IMR-90 (cell line): ENCODE data around the gene TMC3. TPM values are rescaled to one million over a fixed set of nuclear protein-coding genes. Genes with fewer than 3 reads are reported as not detected.
A peak's percentile ranks its signal among the peaks of the same experiment; 100 is the strongest.

Experiments
- ATAC-seq: fragments of 200-7000 bp; cut with Tn5 transposase; 2 replicates; pipeline ENCODE4 v1.9.1; 2020; ENCODE audit warnings: low read depth, mild to moderate bottlenecking, moderate library complexity
- BruUV-seq: library from RNA; stranded (reverse); fragments of 400-500 nt; replicated peaks from 2 replicates; lab custom pipeline; 2021; lab: Mats Ljungman, UMichigan
- CTCF ChIA-PET: fragments of 300-600 bp; formaldehyde crosslinking; extraction: SDS; loops from one replicate; lab custom pipeline; 2021; ENCODE audit warnings: antibody characterized with exemption; lab: Yijun Ruan, JAX
- POLR2A ChIA-PET: fragments of 300-600 bp; sonication (Branson Sonifier 250); formaldehyde crosslinking; loops from one replicate; lab custom pipeline; 2022; ENCODE audit warnings: antibody characterized with exemption; ENCODE audit not compliant: unreplicated experiment; lab: Charles Lee
- DNase-seq: peaks from one replicate; pipeline ENCODE4 v3.0.0; 2013
- H2AFZ ChIP-seq: replicated peaks from 2 replicates; pipeline ENCODE3; 2013; ENCODE audit warnings: low read length, mild to moderate bottlenecking; ENCODE audit not compliant: poor library complexity
- H2AK5ac ChIP-seq: 2 replicates; pipeline ENCODE4 v1.6.1; 2013; ENCODE audit warnings: low read depth, low read length, inconsistent platforms
- H2AK9ac ChIP-seq: replicated peaks from 2 replicates; pipeline ENCODE3; 2013; ENCODE audit warnings: mild to moderate bottlenecking, low read depth, low read length, moderate library complexity; ENCODE audit not compliant: poor library complexity
- H2BK120ac ChIP-seq: 2 replicates; pipeline ENCODE4 v1.6.1; 2013; ENCODE audit warnings: low read depth, low read length, inconsistent platforms
- H2BK15ac ChIP-seq: 3 replicates; pipeline ENCODE4 v1.6.1; 2013; ENCODE audit warnings: low read depth, low read length, inconsistent platforms
- H2BK20ac ChIP-seq: 2 replicates; pipeline ENCODE4 v1.6.1; 2013; ENCODE audit warnings: low read depth, mild to moderate bottlenecking, inconsistent platforms, low read length, moderate library complexity
- H2BK5ac ChIP-seq: 2 replicates; pipeline ENCODE4 v1.6.1; 2013; ENCODE audit warnings: mild to moderate bottlenecking, low read depth, low read length, inconsistent platforms; ENCODE audit not compliant: poor library complexity, severe bottlenecking
- H3K14ac ChIP-seq: replicated peaks from 2 replicates; pipeline ENCODE4 v1.6.1; 2013; ENCODE audit warnings: low read depth, low read length, inconsistent platforms
- H3K18ac ChIP-seq: 2 replicates; pipeline ENCODE4 v1.6.1; 2013; ENCODE audit warnings: low read depth, low read length, control low read depth
- H3K23ac ChIP-seq: 2 replicates; pipeline ENCODE4 v1.6.1; 2013; ENCODE audit warnings: low read depth, low read length, inconsistent platforms
- H3K27ac ChIP-seq: 2 replicates; pipeline ENCODE4 v1.5.1; 2013; ENCODE audit warnings: mild to moderate bottlenecking, control low read depth, low read length; ENCODE audit not compliant: insufficient read depth
- H3K27me3 ChIP-seq: 2 replicates; pipeline ENCODE4 v1.6.1; 2013; ENCODE audit warnings: low read length; ENCODE audit not compliant: control insufficient read depth, insufficient read depth
- H3K36me3 ChIP-seq: 2 replicates; pipeline ENCODE4 v1.6.1; 2013; ENCODE audit warnings: low read length, mixed read lengths; ENCODE audit not compliant: control insufficient read depth, insufficient read depth
- H3K4ac ChIP-seq: 2 replicates; pipeline ENCODE4 v1.6.1; 2013; ENCODE audit warnings: low read depth, low read length, inconsistent platforms
- H3K4me1 ChIP-seq: 2 replicates; pipeline ENCODE4 v1.6.1; 2013; ENCODE audit warnings: low read length, mixed read lengths; ENCODE audit not compliant: control insufficient read depth, insufficient read depth
- H3K4me2 ChIP-seq: 2 replicates; pipeline ENCODE4 v1.6.1; 2013; ENCODE audit warnings: low read depth, mild to moderate bottlenecking, control low read depth, low read length, moderate library complexity
- H3K4me3 ChIP-seq: 2 replicates; pipeline ENCODE4 v1.5.1; 2013; ENCODE audit warnings: low read depth, mild to moderate bottlenecking, control low read depth, low read length, moderate library complexity; ENCODE audit not compliant: insufficient read depth
- H3K56ac ChIP-seq: 2 replicates; pipeline ENCODE4 v1.6.1; 2013; ENCODE audit warnings: low read length, inconsistent platforms; ENCODE audit not compliant: insufficient read depth; ENCODE audit errors: extremely low read depth
- H3K79me1 ChIP-seq, 2 experiments: 2 replicates each; pipeline ENCODE4 v1.6.1; 2013; ENCODE audit warnings: low read length in 2 of 2, inconsistent platforms in 1 of 2, low read depth in 1 of 2
- H3K9ac ChIP-seq: 2 replicates; pipeline ENCODE4 v1.6.1; 2013; ENCODE audit warnings: low read depth, low read length, control low read depth
- H3K9me1 ChIP-seq: 2 replicates; pipeline ENCODE4 v1.6.1; 2013; ENCODE audit warnings: low read length, inconsistent platforms; ENCODE audit not compliant: insufficient read depth
- H3K9me3 ChIP-seq: 2 replicates; pipeline ENCODE4 v1.6.1; 2013; ENCODE audit warnings: low read length; ENCODE audit not compliant: control insufficient read depth, insufficient read depth
- H4K20me1 ChIP-seq: 2 replicates; pipeline ENCODE4 v1.6.1; 2013; ENCODE audit warnings: low read length, inconsistent platforms; ENCODE audit not compliant: insufficient read depth
- H4K5ac ChIP-seq: 2 replicates; pipeline ENCODE4 v1.6.1; 2013; ENCODE audit warnings: mild to moderate bottlenecking, low read depth, low read length, control low read depth
- H4K8ac ChIP-seq, 2 experiments: 2 replicates each; pipeline ENCODE4 v1.6.1; 2013; ENCODE audit warnings: low read depth in 2 of 2, low read length in 2 of 2, control low read depth in 1 of 2, inconsistent platforms in 1 of 2
- H4K91ac ChIP-seq: 2 replicates; pipeline ENCODE4 v1.6.1; 2013; ENCODE audit warnings: low read depth, low read length, inconsistent platforms; ENCODE audit not compliant: insufficient read depth
- BHLHE40 ChIP-seq: fragments of 150-350 bp; IDR thresholded peaks from 2 replicates; pipeline ENCODE4 v1.6.1; 2016; ENCODE audit warnings: mild to moderate bottlenecking, low read depth, low read length
- CEBPB ChIP-seq: IDR thresholded peaks from 2 replicates; pipeline ENCODE4 v1.6.1; 2012; ENCODE audit warnings: low read depth, low read length, improper control_type of control experiment
- CHD1 ChIP-seq: IDR thresholded peaks from 2 replicates; pipeline ENCODE4 v1.6.1; 2012; ENCODE audit warnings: low read depth, low read length, improper control_type of control experiment
- RAD21 ChIP-seq: IDR thresholded peaks from 2 replicates; pipeline ENCODE4 v1.6.1; 2012; ENCODE audit warnings: low read length, improper control_type of control experiment
- WGBS, 2 experiments: methylation state at CpG; one replicate each; pipeline versions ENCODE4 v1.1.5 to v1.1.7; 2013; ENCODE audit warnings: missing lambda C conversion rate in 2 of 2; ENCODE audit not compliant: insufficient read length in 1 of 2; ENCODE audit errors: extremely low coverage in 2 of 2; 5-methylcytosine and 5-hydroxymethylcytosine counted together
- dilution Hi-C: fragments of 300-500 bp; cut with HindIII; formaldehyde crosslinking; loops from one replicate; pipeline ENCODE4 v1.14.3; 2018; ENCODE audit warnings: low sequenced_read_pairs; ENCODE audit not compliant: unreplicated experiment
- in situ Hi-C: fragments of 300-500 bp; cut with MboI; formaldehyde crosslinking; loops from 3 replicates; pipeline ENCODE4 v1.14.3; 2019; ENCODE audit warnings: low sequenced_read_pairs, inconsistent platforms, mixed read lengths
- intact Hi-C: fragments of 100-400 bp; cut with micrococcal nuclease; formaldehyde crosslinking; loops from 2 replicates; pipeline ENCODE4 v1.10.0; 2022
- polyA plus RNA-seq, 3 experiments: library from polyadenylated mRNA; depleted of rRNA; stranded (reverse); fragments of >200 nt; gene quantifications; 2 replicates each; pipeline ENCODE4 v1.2.3, GENCODE V29; 2012; ENCODE audit warnings: low replicate concordance in 1 of 3
- total RNA-seq: library from RNA; depleted of rRNA; stranded (reverse); fragments of >200 nt; gene quantifications from 2 replicates; pipeline ENCODE4 v1.2.3, GENCODE V29; 2012
- TF ChIP-seq, protein P1 (sequence below): conservative IDR thresholded peaks from 2 replicates; pipeline ENCODE4 v1.5.1; 2012; ENCODE audit warnings: mild to moderate bottlenecking, low read depth, low read length, improper control_type of control experiment
- TF ChIP-seq, protein P2 (sequence below): fragments of 150-350 bp; IDR thresholded peaks from 2 replicates; pipeline ENCODE4 v1.6.1; 2017; ENCODE audit warnings: mild to moderate bottlenecking, antibody characterized with exemption, low read length, low read depth

The TMC3 gene
- total and polyA plus RNA-seq, 2 of the 4 experiments (the other 2 are of a cell fraction), result not detected

DNA sequence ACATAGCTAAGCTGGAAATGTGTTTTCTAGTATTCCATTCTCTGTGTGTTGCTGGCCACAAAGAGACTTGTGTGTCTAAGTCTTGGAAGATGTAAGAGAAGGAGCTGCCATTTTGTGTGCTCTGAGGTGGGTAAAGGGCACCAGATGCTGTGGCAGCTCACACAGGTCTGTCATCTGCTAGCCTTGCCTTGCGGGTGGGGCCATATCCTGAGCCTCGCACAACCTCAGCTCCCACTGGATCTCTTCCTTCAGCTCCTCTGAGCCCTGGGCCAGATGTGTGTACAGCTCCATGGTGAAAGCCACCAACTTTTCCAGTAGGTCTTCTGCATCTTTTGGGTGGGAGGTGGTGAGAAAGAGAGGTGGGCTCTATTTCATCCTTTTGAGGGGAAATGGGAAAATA, 6.7 kb upstream of the TMC3 start:
- no peak overlapping the region for H3K4me3 ChIP-seq
- H2BK20ac ChIP-seq, result no peak overlapping the region
- H2AFZ ChIP-seq, result peak overlapping the region; percentile 29
- no peak overlapping the region for H2BK5ac ChIP-seq
- no peaks in the 10 kb centered on the region for H4K20me1 ChIP-seq
- no peak overlapping the region for H4K91ac ChIP-seq
- no peak overlapping the region for H3K14ac ChIP-seq
- H4K5ac ChIP-seq, result no peak overlapping the region
- H2BK120ac ChIP-seq, result no peak overlapping the region
- intact Hi-C loops, result loop anchor here (5.0 kb wide), 1 partner anchor 38 kb away; no protein-coding TSS in a partner anchor
- no peak overlapping the region for H3K27ac ChIP-seq
- H3K9me1 ChIP-seq, result no peaks in the 10 kb centered on the region
- DNase-seq (no peak), ATAC-seq (no peak)
- no peak overlapping the region for H2AK5ac ChIP-seq
- no peak overlapping the region for H3K9ac ChIP-seq
- H2AK9ac ChIP-seq, result peak overlapping the region; percentile 21
- peaks cover 2% of the 10 kb centered on the region; the same call in 1 of the 2 replicates for H3K9me3 ChIP-seq
- WGBS, 2 experiments, result no CpG with 5 or more reads among the region's 2 CpGs
- H3K18ac ChIP-seq, result no peak overlapping the region
- no peak overlapping the region for H3K4ac ChIP-seq
- no peaks in the 10 kb centered on the region for H3K36me3 ChIP-seq
- ChIA-PET POLR2A (no interaction called here), CTCF (interaction anchor here (0.6 to 1.1 kb wide), 2 partner anchors 8 to 14 kb away, joined by 3 read pairs; no protein-coding TSS in a partner anchor)
- no peak overlapping the region for H4K8ac ChIP-seq
- H3K27me3 ChIP-seq, result no peaks in the 10 kb centered on the region
- H3K56ac ChIP-seq, result no peak overlapping the region
- H3K4me2 ChIP-seq, result no peak overlapping the region
- dilution Hi-C loops, result no loop called here
- H2BK15ac ChIP-seq, result no peak overlapping the region
- H3K79me1 ChIP-seq, result no peaks in the 10 kb centered on the region
- TF ChIP-seq, protein P1, sequence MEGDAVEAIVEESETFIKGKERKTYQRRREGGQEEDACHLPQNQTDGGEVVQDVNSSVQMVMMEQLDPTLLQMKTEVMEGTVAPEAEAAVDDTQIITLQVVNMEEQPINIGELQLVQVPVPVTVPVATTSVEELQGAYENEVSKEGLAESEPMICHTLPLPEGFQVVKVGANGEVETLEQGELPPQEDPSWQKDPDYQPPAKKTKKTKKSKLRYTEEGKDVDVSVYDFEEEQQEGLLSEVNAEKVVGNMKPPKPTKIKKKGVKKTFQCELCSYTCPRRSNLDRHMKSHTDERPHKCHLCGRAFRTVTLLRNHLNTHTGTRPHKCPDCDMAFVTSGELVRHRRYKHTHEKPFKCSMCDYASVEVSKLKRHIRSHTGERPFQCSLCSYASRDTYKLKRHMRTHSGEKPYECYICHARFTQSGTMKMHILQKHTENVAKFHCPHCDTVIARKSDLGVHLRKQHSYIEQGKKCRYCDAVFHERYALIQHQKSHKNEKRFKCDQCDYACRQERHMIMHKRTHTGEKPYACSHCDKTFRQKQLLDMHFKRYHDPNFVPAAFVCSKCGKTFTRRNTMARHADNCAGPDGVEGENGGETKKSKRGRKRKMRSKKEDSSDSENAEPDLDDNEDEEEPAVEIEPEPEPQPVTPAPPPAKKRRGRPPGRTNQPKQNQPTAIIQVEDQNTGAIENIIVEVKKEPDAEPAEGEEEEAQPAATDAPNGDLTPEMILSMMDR, result no peak
- no peak for TF ChIP-seq CEBPB
- TF ChIP-seq, protein P2, sequence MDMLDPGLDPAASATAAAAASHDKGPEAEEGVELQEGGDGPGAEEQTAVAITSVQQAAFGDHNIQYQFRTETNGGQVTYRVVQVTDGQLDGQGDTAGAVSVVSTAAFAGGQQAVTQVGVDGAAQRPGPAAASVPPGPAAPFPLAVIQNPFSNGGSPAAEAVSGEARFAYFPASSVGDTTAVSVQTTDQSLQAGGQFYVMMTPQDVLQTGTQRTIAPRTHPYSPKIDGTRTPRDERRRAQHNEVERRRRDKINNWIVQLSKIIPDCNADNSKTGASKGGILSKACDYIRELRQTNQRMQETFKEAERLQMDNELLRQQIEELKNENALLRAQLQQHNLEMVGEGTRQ, result no peak
- no peak for TF ChIP-seq RAD21
- TF ChIP-seq BHLHE40, result no peak
- no peak for TF ChIP-seq CHD1
- BruUV-seq, result no TSS peak
- H3K4me1 ChIP-seq, result no peaks in the 10 kb centered on the region
- H3K23ac ChIP-seq, result no peak overlapping the region
- in situ Hi-C loops, result no loop called here
